GM18519 (cell line): ENCODE data around the gene KDM4D.
"Not testable (repeated sequence)": the region's sequence is repeated elsewhere in the genome, so short reads cannot be mapped to it uniquely, and the experiment has no call there.

Experiments used
- ATAC-seq: cut with Tn5 transposase; IDR thresholded peaks from one replicate; pipeline ENCODE4 v1.9.1; 2021; ENCODE audit warnings: mild to moderate bottlenecking, moderate library complexity; ENCODE audit not compliant: unreplicated experiment, low FRiP score

Gene KDM4D

GRCh38 chr11:94973099-94973968 is at the start of gene KDM4D, which contains the start of gene CWC15:
TSS of gene KDM4D (plus strand) at chr11:94973709. CDS start at chr11:94997373, 23,664 bp downstream.
TSS of gene CWC15 (minus strand) at chr11:94973556. CDS start at chr11:94972185, 1,371 bp downstream.
- peak; percentile 100 for ATAC-seq

GRCh38 chr11:94924171-94924572 is 49.3 kb upstream of the KDM4D start:
- no peak for ATAC-seq

GRCh38 chr11:94924612-94925011 is 48.9 kb upstream of the KDM4D start:
- ATAC-seq = no peak

- ATAC-seq = no peak
Measured at GRCh38 chr11:94925422-94926270, 47.9 kb upstream of the KDM4D start.

GRCh38 chr11:94926271-94926625 is 47.3 kb upstream of the KDM4D start:
- no peak for ATAC-seq

- ATAC-seq = no peak
Measured at GRCh38 chr11:94926698-94927237, 46.7 kb upstream of the KDM4D start.

GRCh38 chr11:94928117-94928990 is 45.2 kb upstream of the KDM4D start:
- no peak for ATAC-seq

GRCh38 chr11:94932072-94932471 is 41.4 kb upstream of the KDM4D start:
- not testable (repeated sequence) for ATAC-seq

GRCh38 chr11:94932503-94932902 is 41.0 kb upstream of the KDM4D start:
- no peak for ATAC-seq

GRCh38 chr11:94933223-94934130 is 40.0 kb upstream of the KDM4D start:
- ATAC-seq = no peak

GRCh38 chr11:94934362-94934761 is 39.1 kb upstream of the KDM4D start:
- ATAC-seq = no peak

GRCh38 chr11:94934846-94935245 is 38.7 kb upstream of the KDM4D start:
- no peak for ATAC-seq

- no peak for ATAC-seq
Measured at GRCh38 chr11:94938095-94939055, 35.1 kb upstream of the KDM4D start.

GRCh38 chr11:94939346-94939745 is 34.2 kb upstream of the KDM4D start:
- no peak for ATAC-seq

GRCh38 chr11:94941131-94941530 is 32.4 kb upstream of the KDM4D start:
- no peak for ATAC-seq

- ATAC-seq = no peak
Measured at GRCh38 chr11:94946812-94947211, 26.7 kb upstream of the KDM4D start.

- ATAC-seq = no peak
Measured at GRCh38 chr11:94948070-94948617, 25.4 kb upstream of the KDM4D start.

GRCh38 chr11:94954753-94955152 is 18.8 kb upstream of the KDM4D start:
- no peak for ATAC-seq
